ENCODE results near the gene CHST11. TPM values are rescaled to one million over a fixed set of nuclear protein-coding genes. Genes with fewer than 3 reads are reported as not detected.

CHST11 gene
- total RNA-seq, 2 donors from 2014 or later: 3.4 to 4.4 TPM

DNA sequence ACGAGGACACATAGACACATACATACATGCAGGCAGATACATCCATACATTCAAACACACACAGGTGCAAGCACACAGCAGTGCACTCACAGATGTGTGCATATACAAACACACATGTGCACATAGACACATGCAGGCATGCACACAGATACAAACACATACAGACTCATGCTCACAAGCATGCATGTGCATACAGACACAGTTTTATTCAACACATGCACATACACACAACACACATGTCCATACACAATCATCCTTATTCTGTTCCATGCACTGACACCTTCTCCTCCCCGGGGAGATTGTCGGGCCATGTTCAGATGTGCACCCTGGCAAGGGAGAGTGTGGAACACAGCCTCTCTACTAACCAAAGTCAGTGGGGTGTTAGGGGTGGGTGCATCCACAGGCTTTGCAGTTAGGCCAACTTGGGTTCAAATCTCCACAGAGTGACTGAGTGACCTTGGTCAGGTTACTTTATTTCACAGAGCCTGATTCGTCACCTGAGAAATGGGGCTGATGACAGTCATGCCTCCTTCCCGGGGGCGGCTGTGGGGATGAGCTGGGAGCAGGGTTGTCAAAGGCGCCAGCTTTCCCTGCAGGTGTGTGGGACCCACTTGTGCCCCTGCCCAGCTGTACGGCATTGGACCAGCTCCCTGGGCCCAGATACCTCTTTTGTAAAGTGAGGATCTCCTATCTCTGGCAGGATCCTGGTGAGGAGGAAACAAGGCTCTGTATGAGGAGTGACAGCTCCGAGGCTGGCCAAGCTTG, 251.2 kb downstream of the CHST11 start:
- DNase-seq (no peak), ATAC-seq (no peak)
- intact Hi-C loops (cut with DNase I, micrococcal nuclease): no loop called here

GRCh38 chr12:104708891-104709290, 252.1 kb downstream of the CHST11 start:
- ATAC-seq (no peak), DNase-seq (no peak)
- intact Hi-C loops (cut with DNase I, micrococcal nuclease): no loop called here

DNA sequence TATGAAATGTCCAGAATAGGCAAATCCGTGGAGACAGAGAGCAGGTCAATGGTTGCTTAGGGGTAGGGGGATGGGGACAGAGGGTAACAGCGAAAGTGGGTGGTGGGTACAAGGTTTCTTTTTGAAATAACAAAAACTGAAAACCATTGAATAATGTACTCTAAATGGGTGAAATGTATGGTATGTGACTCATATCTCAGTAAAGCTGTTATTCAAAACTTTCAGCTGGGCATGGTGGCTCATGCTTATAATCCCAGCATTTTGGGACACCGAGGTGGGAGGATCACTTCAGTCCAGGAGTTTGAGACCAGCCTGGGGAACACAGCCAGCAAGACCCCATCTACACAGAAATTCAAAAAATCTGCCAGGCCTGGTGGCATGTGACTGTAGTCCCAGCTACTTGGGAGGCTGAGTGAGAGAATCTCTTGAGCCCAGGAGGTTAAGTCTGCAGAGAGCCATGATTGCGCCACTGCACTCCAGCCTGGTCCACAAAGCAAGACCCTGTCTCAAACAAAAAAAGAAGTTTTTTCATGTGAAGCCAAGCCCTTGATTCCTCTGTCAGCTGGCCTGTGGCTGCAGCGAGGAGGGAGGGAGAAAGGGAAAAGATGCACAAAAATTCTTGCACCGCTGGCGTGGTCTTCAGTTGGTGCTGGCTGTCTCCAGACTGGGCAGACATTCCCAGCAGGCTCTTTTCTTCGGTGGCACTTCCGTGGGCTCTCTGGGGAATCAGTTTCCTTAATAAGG, 253.1 kb downstream of the CHST11 start:
- DNase-seq (no peak), ATAC-seq (no peak)
- intact Hi-C loops (cut with DNase I, micrococcal nuclease): no loop called here

GRCh38 chr12:104710940-104711689, 254.4 kb downstream of the CHST11 start:
- DNase-seq: no peak
- no peak for ATAC-seq
- intact Hi-C loops (cut with DNase I, micrococcal nuclease): no loop called here

- DNase-seq: no peak
- no peak for ATAC-seq
- intact Hi-C loops (cut with DNase I, micrococcal nuclease): no loop called here
Observed at GRCh38 chr12:104712477-104712876, 255.7 kb downstream of the CHST11 start.

DNA sequence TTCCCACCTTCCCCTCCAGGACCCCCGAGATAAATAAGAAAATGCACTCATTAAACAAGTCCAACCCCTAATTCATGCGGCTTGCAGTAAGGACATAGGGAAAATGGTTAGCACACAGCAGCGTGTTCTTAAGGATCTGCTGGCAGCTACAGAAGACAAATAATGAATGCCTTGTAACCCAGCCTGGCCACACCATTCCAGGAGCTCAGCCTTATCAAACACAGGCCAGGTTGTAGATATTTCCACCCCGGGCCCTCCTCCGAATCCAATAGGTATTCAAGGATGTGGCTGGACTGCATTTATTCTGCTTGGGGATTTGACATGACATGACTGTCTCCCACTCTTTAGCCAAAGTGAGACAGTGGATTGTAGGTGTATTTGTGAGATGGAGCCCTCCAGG, 256.2 kb downstream of the CHST11 start:
- no peak for ATAC-seq
- no peak for DNase-seq
- intact Hi-C loops (cut with DNase I, micrococcal nuclease): no loop called here

- ATAC-seq (no peak), DNase-seq (no peak)
- intact Hi-C loops (cut with DNase I, micrococcal nuclease): no loop called here
Observed at GRCh38 chr12:104713444-104713843, 256.7 kb downstream of the CHST11 start.

GRCh38 chr12:104714369-104714768, 257.6 kb downstream of the CHST11 start:
- intact Hi-C loops (cut with DNase I, micrococcal nuclease): no loop called here
- no peak for ATAC-seq
- no peak for DNase-seq

GRCh38 chr12:104716172-104716571, 259.4 kb downstream of the CHST11 start:
- DNase-seq: no peak
- ATAC-seq: no peak
- intact Hi-C loops (cut with DNase I, micrococcal nuclease): no loop called here

GRCh38 chr12:104718304-104718929, 261.7 kb downstream of the CHST11 start:
- DNase-seq (no peak), ATAC-seq (no peak)
- intact Hi-C loops (cut with DNase I, micrococcal nuclease): no loop called here

- DNase-seq: peak in 1 of 2 donors; percentile 21
- intact Hi-C loops (cut with DNase I, micrococcal nuclease): no loop called here
- no peak for ATAC-seq
Observed at GRCh38 chr12:104719700-104720338, 263.1 kb downstream of the CHST11 start.

GRCh38 chr12:104720339-104721038, 263.7 kb downstream of the CHST11 start:
- DNase-seq: peak in 1 of 2 donors; percentile 45
- ATAC-seq: no peak
- intact Hi-C loops (cut with DNase I, micrococcal nuclease): no loop called here

GRCh38 chr12:104721039-104721405, 264.3 kb downstream of the CHST11 start:
- no peak for ATAC-seq
- no peak for DNase-seq
- intact Hi-C loops (cut with DNase I, micrococcal nuclease): no loop called here

DNA sequence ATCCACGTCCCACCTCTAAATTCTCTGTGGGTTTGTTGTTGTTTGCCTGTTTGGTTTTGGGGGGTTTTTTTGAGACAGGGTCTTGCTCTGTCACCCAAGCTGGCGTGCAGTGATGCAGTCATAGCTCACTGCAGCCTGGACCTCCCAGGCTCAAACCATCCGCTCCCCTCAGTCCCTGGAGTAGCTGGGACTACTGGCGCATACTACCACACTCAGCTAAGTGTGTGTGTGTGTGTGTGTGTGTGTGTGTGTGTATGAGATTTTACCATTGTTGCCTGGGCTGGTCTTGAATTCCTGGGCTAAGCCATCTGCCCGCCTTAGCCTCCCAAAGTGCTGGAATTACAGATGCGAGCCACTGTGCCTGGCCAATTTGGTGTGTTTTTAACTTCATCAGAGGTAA, 265.2 kb downstream of the CHST11 start:
- DNase-seq: no peak
- intact Hi-C loops (cut with DNase I, micrococcal nuclease): no loop called here
- ATAC-seq: no peak

DNA sequence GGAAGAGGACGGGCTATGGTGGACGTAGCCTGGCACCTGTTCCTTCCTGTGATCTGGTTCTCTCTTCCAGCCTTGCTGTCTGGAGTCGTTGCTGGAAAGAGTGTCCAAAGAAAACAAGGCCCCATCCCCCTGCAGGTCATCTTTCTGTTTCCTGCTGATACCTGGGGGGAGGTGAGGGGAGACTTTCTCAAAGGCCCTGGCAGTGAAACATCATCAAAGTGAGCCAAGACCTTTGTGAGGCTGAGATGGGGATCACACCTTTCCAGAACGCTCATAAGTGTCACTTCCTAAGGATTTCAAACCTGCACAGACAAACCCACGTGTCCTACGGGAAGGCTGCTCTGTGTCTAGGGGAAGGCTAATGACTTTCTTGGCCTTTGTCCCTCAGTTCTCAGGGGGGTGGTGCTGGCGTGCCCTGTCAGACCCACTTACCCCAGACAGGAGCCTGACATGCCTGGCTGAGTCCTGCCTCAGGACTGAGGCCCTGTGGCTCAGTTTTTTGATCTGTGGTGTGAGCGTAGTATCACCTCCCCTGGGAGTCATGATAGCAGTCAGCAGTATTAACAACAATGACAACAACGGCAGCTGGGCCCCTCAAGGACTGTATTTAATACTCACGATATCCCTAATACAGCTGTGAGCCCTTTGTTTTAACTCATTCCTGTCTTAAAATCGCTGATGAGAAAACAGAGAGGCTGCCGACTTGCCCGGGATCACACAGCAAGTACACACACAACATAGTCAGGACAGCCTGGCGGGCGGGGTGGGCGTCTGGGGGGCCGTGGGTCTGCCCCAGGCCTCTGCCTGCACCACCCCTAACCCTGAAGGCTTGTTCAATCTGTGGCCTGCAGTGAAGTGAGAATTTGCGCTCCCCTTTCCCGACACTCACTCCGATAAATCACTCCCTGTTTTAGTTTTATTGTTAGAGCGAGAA, 266.1 kb downstream of the CHST11 start:
- intact Hi-C loops (cut with DNase I, micrococcal nuclease): no loop called here
- DNase-seq (no peak), ATAC-seq (no peak)

GRCh38 chr12:104723895-104724294, 267.1 kb downstream of the CHST11 start:
- no peak for ATAC-seq
- intact Hi-C loops (cut with DNase I, micrococcal nuclease): no loop called here
- no peak for DNase-seq

DNA sequence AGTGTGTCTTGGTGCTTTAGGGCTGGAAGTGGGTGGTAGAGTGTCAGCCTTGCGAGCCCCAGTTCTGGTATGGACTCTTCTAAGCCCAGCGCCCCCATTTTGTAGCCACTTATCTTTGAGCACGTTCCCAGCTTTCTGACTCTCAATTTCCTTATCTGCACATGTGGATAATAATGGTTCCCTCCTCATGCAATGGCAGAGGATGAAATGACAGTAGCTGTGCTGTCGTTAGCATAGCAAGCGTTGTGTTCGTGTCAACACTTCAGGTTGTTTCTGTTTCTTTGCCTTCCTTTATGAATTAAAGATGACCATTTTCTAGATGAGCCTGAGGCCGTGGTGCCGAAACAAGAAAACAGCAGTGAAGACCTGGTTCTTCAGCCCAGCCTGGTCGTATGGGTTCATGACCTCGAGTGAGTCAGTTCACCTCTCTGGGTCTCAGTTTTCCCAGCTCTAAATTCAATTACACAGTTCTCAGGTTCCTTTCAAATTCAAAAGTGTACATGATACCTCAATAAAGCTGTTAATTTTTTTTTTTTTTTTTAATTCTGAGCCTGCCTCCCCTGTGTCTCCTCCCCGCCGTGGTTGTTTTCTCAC, 268.3 kb downstream of the CHST11 start:
- ATAC-seq: no peak
- DNase-seq: no peak
- intact Hi-C loops (cut with DNase I, micrococcal nuclease): no loop called here
